ENCODE measurements around the gene CPXM2.

GRCh38 chr10:123833170-123833850 is 58.3 kb downstream of the CPXM2 start:
- no peak for TF ChIP-seq CTCF (IDR thresholded peaks at IDR 0.05)
- no peak for TF ChIP-seq POLR2AphosphoS5 (IDR thresholded peaks at IDR 0.05; ENCODE audit: low read depth, low read length)
- no peak for TF ChIP-seq SIN3A (IDR thresholded peaks at IDR 0.05; ENCODE audit: borderline replicate concordance, insufficient read depth, low read depth, low read length)

All from Panc1 (cell line).